IMR-90 (cell line): ENCODE results near the gene GRID1. TPM values are rescaled to one million over a fixed set of nuclear protein-coding genes. Genes with fewer than 3 reads are reported as not detected.

Experiments
- ATAC-seq: fragments of 200-7000 bp; cut with Tn5 transposase; 2 replicates; pipeline ENCODE4 v1.9.1; 2020; ENCODE audit warnings: low read depth, mild to moderate bottlenecking, moderate library complexity
- BruUV-seq: library from RNA; stranded (reverse); fragments of 400-500 nt; replicated peaks from 2 replicates; lab custom pipeline; 2021; lab: Mats Ljungman, UMichigan
- CTCF ChIA-PET: fragments of 300-600 bp; formaldehyde crosslinking; extraction: SDS; loops from one replicate; lab custom pipeline; 2021; ENCODE audit warnings: antibody characterized with exemption; lab: Yijun Ruan, JAX
- POLR2A ChIA-PET: fragments of 300-600 bp; sonication (Branson Sonifier 250); formaldehyde crosslinking; loops from one replicate; lab custom pipeline; 2022; ENCODE audit warnings: antibody characterized with exemption; ENCODE audit not compliant: unreplicated experiment; lab: Charles Lee
- DNase-seq: peaks from one replicate; pipeline ENCODE4 v3.0.0; 2013
- H2AFZ ChIP-seq: replicated peaks from 2 replicates; pipeline ENCODE3; 2013; ENCODE audit warnings: low read length, mild to moderate bottlenecking; ENCODE audit not compliant: poor library complexity
- H2AK5ac ChIP-seq: 2 replicates; pipeline ENCODE4 v1.6.1; 2013; ENCODE audit warnings: low read depth, low read length, inconsistent platforms
- H2AK9ac ChIP-seq: replicated peaks from 2 replicates; pipeline ENCODE3; 2013; ENCODE audit warnings: mild to moderate bottlenecking, low read depth, low read length, moderate library complexity; ENCODE audit not compliant: poor library complexity
- H2BK120ac ChIP-seq: 2 replicates; pipeline ENCODE4 v1.6.1; 2013; ENCODE audit warnings: low read depth, low read length, inconsistent platforms
- H2BK15ac ChIP-seq: 3 replicates; pipeline ENCODE4 v1.6.1; 2013; ENCODE audit warnings: low read depth, low read length, inconsistent platforms
- H2BK20ac ChIP-seq: 2 replicates; pipeline ENCODE4 v1.6.1; 2013; ENCODE audit warnings: low read depth, mild to moderate bottlenecking, inconsistent platforms, low read length, moderate library complexity
- H2BK5ac ChIP-seq: 2 replicates; pipeline ENCODE4 v1.6.1; 2013; ENCODE audit warnings: mild to moderate bottlenecking, low read depth, low read length, inconsistent platforms; ENCODE audit not compliant: poor library complexity, severe bottlenecking
- H3K14ac ChIP-seq: replicated peaks from 2 replicates; pipeline ENCODE4 v1.6.1; 2013; ENCODE audit warnings: low read depth, low read length, inconsistent platforms
- H3K18ac ChIP-seq: 2 replicates; pipeline ENCODE4 v1.6.1; 2013; ENCODE audit warnings: low read depth, low read length, control low read depth
- H3K23ac ChIP-seq: 2 replicates; pipeline ENCODE4 v1.6.1; 2013; ENCODE audit warnings: low read depth, low read length, inconsistent platforms
- H3K27ac ChIP-seq: 2 replicates; pipeline ENCODE4 v1.5.1; 2013; ENCODE audit warnings: mild to moderate bottlenecking, control low read depth, low read length; ENCODE audit not compliant: insufficient read depth
- H3K27me3 ChIP-seq: 2 replicates; pipeline ENCODE4 v1.6.1; 2013; ENCODE audit warnings: low read length; ENCODE audit not compliant: control insufficient read depth, insufficient read depth
- H3K36me3 ChIP-seq: 2 replicates; pipeline ENCODE4 v1.6.1; 2013; ENCODE audit warnings: low read length, mixed read lengths; ENCODE audit not compliant: control insufficient read depth, insufficient read depth
- H3K4ac ChIP-seq: 2 replicates; pipeline ENCODE4 v1.6.1; 2013; ENCODE audit warnings: low read depth, low read length, inconsistent platforms
- H3K4me1 ChIP-seq: 2 replicates; pipeline ENCODE4 v1.6.1; 2013; ENCODE audit warnings: low read length, mixed read lengths; ENCODE audit not compliant: control insufficient read depth, insufficient read depth
- H3K4me2 ChIP-seq: 2 replicates; pipeline ENCODE4 v1.6.1; 2013; ENCODE audit warnings: low read depth, mild to moderate bottlenecking, control low read depth, low read length, moderate library complexity
- H3K4me3 ChIP-seq: 2 replicates; pipeline ENCODE4 v1.5.1; 2013; ENCODE audit warnings: low read depth, mild to moderate bottlenecking, control low read depth, low read length, moderate library complexity; ENCODE audit not compliant: insufficient read depth
- H3K56ac ChIP-seq: 2 replicates; pipeline ENCODE4 v1.6.1; 2013; ENCODE audit warnings: low read length, inconsistent platforms; ENCODE audit not compliant: insufficient read depth; ENCODE audit errors: extremely low read depth
- H3K79me1 ChIP-seq, 2 experiments: 2 replicates each; pipeline ENCODE4 v1.6.1; 2013; ENCODE audit warnings: low read length in 2 of 2, inconsistent platforms in 1 of 2, low read depth in 1 of 2
- H3K9ac ChIP-seq: 2 replicates; pipeline ENCODE4 v1.6.1; 2013; ENCODE audit warnings: low read depth, low read length, control low read depth
- H3K9me1 ChIP-seq: 2 replicates; pipeline ENCODE4 v1.6.1; 2013; ENCODE audit warnings: low read length, inconsistent platforms; ENCODE audit not compliant: insufficient read depth
- H3K9me3 ChIP-seq: 2 replicates; pipeline ENCODE4 v1.6.1; 2013; ENCODE audit warnings: low read length; ENCODE audit not compliant: control insufficient read depth, insufficient read depth
- H4K20me1 ChIP-seq: 2 replicates; pipeline ENCODE4 v1.6.1; 2013; ENCODE audit warnings: low read length, inconsistent platforms; ENCODE audit not compliant: insufficient read depth
- H4K5ac ChIP-seq: 2 replicates; pipeline ENCODE4 v1.6.1; 2013; ENCODE audit warnings: mild to moderate bottlenecking, low read depth, low read length, control low read depth
- H4K8ac ChIP-seq, 2 experiments: 2 replicates each; pipeline ENCODE4 v1.6.1; 2013; ENCODE audit warnings: low read depth in 2 of 2, low read length in 2 of 2, control low read depth in 1 of 2, inconsistent platforms in 1 of 2
- H4K91ac ChIP-seq: 2 replicates; pipeline ENCODE4 v1.6.1; 2013; ENCODE audit warnings: low read depth, low read length, inconsistent platforms; ENCODE audit not compliant: insufficient read depth
- BHLHE40 ChIP-seq: fragments of 150-350 bp; IDR thresholded peaks from 2 replicates; pipeline ENCODE4 v1.6.1; 2016; ENCODE audit warnings: mild to moderate bottlenecking, low read depth, low read length
- CEBPB ChIP-seq: IDR thresholded peaks from 2 replicates; pipeline ENCODE4 v1.6.1; 2012; ENCODE audit warnings: low read depth, low read length, improper control_type of control experiment
- CHD1 ChIP-seq: IDR thresholded peaks from 2 replicates; pipeline ENCODE4 v1.6.1; 2012; ENCODE audit warnings: low read depth, low read length, improper control_type of control experiment
- CTCF ChIP-seq: conservative IDR thresholded peaks from 2 replicates; pipeline ENCODE4 v1.5.1; 2012; ENCODE audit warnings: mild to moderate bottlenecking, low read depth, low read length, improper control_type of control experiment
- ELK1 ChIP-seq: fragments of 150-350 bp; IDR thresholded peaks from 2 replicates; pipeline ENCODE4 v1.6.1; 2016; ENCODE audit warnings: low read depth, mild to moderate bottlenecking, low read length, moderate library complexity, borderline replicate concordance
- FOS ChIP-seq: fragments of 150-350 bp; IDR thresholded peaks from 2 replicates; pipeline ENCODE4 v1.6.1; 2016; ENCODE audit warnings: low read depth, low read length
- MAFK ChIP-seq: IDR thresholded peaks from 2 replicates; pipeline ENCODE4 v1.6.1; 2012; ENCODE audit warnings: low read depth, low read length, improper control_type of control experiment
- MAZ ChIP-seq: IDR thresholded peaks from 2 replicates; pipeline ENCODE4 v1.6.1; 2012; ENCODE audit warnings: low read depth, mild to moderate bottlenecking, low read length, improper control_type of control experiment, moderate library complexity, borderline replicate concordance
- MXI1 ChIP-seq: IDR thresholded peaks from 2 replicates; pipeline ENCODE4 v1.6.1; 2012; ENCODE audit warnings: low read depth, mild to moderate bottlenecking, low read length, moderate library complexity, borderline replicate concordance
- NFE2L2 ChIP-seq: fragments of 150-350 bp; IDR thresholded peaks from 2 replicates; pipeline ENCODE4 v1.6.1; 2016; ENCODE audit warnings: low read depth, mild to moderate bottlenecking, low read length
- POLR2A ChIP-seq: IDR thresholded peaks from 2 replicates; pipeline ENCODE4 v1.6.1; 2012; ENCODE audit warnings: mild to moderate bottlenecking, low read depth, low read length
- RAD21 ChIP-seq: IDR thresholded peaks from 2 replicates; pipeline ENCODE4 v1.6.1; 2012; ENCODE audit warnings: low read length, improper control_type of control experiment
- RCOR1 ChIP-seq: IDR thresholded peaks from 2 replicates; pipeline ENCODE4 v1.6.1; 2012; ENCODE audit warnings: mild to moderate bottlenecking, low read length, improper control_type of control experiment; ENCODE audit not compliant: insufficient replicate concordance
- RFX5 ChIP-seq: IDR thresholded peaks from 2 replicates; pipeline ENCODE4 v1.8.0; 2012; ENCODE audit warnings: low read depth, mild to moderate bottlenecking, low read length, moderate library complexity
- SMC3 ChIP-seq: fragments of 150-350 bp; IDR thresholded peaks from 2 replicates; pipeline ENCODE4 v1.6.1; 2016; ENCODE audit warnings: low read depth, mild to moderate bottlenecking, antibody characterized with exemption, low read length, moderate library complexity
- USF2 ChIP-seq: fragments of 150-350 bp; IDR thresholded peaks from 2 replicates; pipeline ENCODE4 v1.6.1; 2017; ENCODE audit warnings: mild to moderate bottlenecking, antibody characterized with exemption, low read length, low read depth
- WGBS, 2 experiments: methylation state at CpG; one replicate each; pipeline versions ENCODE4 v1.1.5 to v1.1.7; 2013; ENCODE audit warnings: missing lambda C conversion rate in 2 of 2; ENCODE audit not compliant: insufficient read length in 1 of 2; ENCODE audit errors: extremely low coverage in 2 of 2; 5-methylcytosine and 5-hydroxymethylcytosine counted together
- dilution Hi-C: fragments of 300-500 bp; cut with HindIII; formaldehyde crosslinking; loops from one replicate; pipeline ENCODE4 v1.14.3; 2018; ENCODE audit warnings: low sequenced_read_pairs; ENCODE audit not compliant: unreplicated experiment
- in situ Hi-C: fragments of 300-500 bp; cut with MboI; formaldehyde crosslinking; loops from 3 replicates; pipeline ENCODE4 v1.14.3; 2019; ENCODE audit warnings: low sequenced_read_pairs, inconsistent platforms, mixed read lengths
- intact Hi-C: fragments of 100-400 bp; cut with micrococcal nuclease; formaldehyde crosslinking; loops from 2 replicates; pipeline ENCODE4 v1.10.0; 2022
- polyA plus RNA-seq, 3 experiments: library from polyadenylated mRNA; depleted of rRNA; stranded (reverse); fragments of >200 nt; gene quantifications; 2 replicates each; pipeline ENCODE4 v1.2.3, GENCODE V29; 2012; ENCODE audit warnings: low replicate concordance in 1 of 3
- total RNA-seq: library from RNA; depleted of rRNA; stranded (reverse); fragments of >200 nt; gene quantifications from 2 replicates; pipeline ENCODE4 v1.2.3, GENCODE V29; 2012

Gene GRID1
- total and polyA plus RNA-seq, 2 of the 4 experiments (the other 2 are of a cell fraction): not detected

- no peak overlapping the region for H2AK9ac ChIP-seq
- H2BK5ac ChIP-seq: no peak overlapping the region
- ATAC-seq (no peak), DNase-seq (no peak)
- H4K8ac ChIP-seq: no peak overlapping the region
- H3K4me3 ChIP-seq: no peak overlapping the region
- H3K79me1 ChIP-seq: no peaks in the 10 kb centered on the region
- 93% methylated on average over 3 of the region's 12 CpGs; no CpG with 5 or more reads in 1 of the 2 experiments for WGBS, 2 experiments
- no peak overlapping the region for H3K18ac ChIP-seq
- no peak overlapping the region for H2BK120ac ChIP-seq
- H2AK5ac ChIP-seq: no peak overlapping the region
- no peaks in the 10 kb centered on the region for H3K27me3 ChIP-seq
- no peak overlapping the region for H2AFZ ChIP-seq
- ChIA-PET CTCF (no interaction called here), POLR2A (no interaction called here)
- H4K5ac ChIP-seq: no peak overlapping the region
- no peak overlapping the region for H4K91ac ChIP-seq
- H3K4me2 ChIP-seq: no peak overlapping the region
- no peak overlapping the region for H3K27ac ChIP-seq
- dilution Hi-C loops (no loop called here), intact Hi-C loops (no loop called here), in situ Hi-C loops (no loop called here)
- no peaks in the 10 kb centered on the region for H3K9me1 ChIP-seq
- H3K9me3 ChIP-seq: no peaks in the 10 kb centered on the region
- H3K56ac ChIP-seq: no peak overlapping the region
- H4K20me1 ChIP-seq: no peaks in the 10 kb centered on the region
- no peaks in the 10 kb centered on the region for H3K36me3 ChIP-seq
- no peak overlapping the region for H3K14ac ChIP-seq
- no peak overlapping the region for H3K23ac ChIP-seq
- no peak for TF ChIP-seq MXI1
- no peak for TF ChIP-seq CTCF
- TF ChIP-seq BHLHE40: no peak
- TF ChIP-seq SMC3: no peak
- TF ChIP-seq CHD1: no peak
- TF ChIP-seq ELK1: no peak
- no peak for TF ChIP-seq MAFK
- TF ChIP-seq CEBPB: no peak
- TF ChIP-seq RFX5: no peak
- no peak for TF ChIP-seq POLR2A
- TF ChIP-seq NFE2L2: no peak
- no peak for TF ChIP-seq RCOR1
- no peak for TF ChIP-seq RAD21
- no peak for TF ChIP-seq FOS
- TF ChIP-seq MAZ: no peak
- no peak for TF ChIP-seq USF2
- no peak overlapping the region for H2BK20ac ChIP-seq
- H3K4ac ChIP-seq: no peak overlapping the region
- no TSS peak for BruUV-seq
- no peak overlapping the region for H2BK15ac ChIP-seq
- no peaks in the 10 kb centered on the region for H3K4me1 ChIP-seq
- H3K9ac ChIP-seq: no peak overlapping the region
These were observed 159.4 kb downstream of the GRID1 start for GRCh38 chr10:86207226-86207625.
